ENCODE measurements around the gene F13A1. TPM values are rescaled to one million over a fixed set of nuclear protein-coding genes. Genes with fewer than 3 reads are reported as not detected.

The F13A1 gene
- total RNA-seq, 3 donors from 2014 or later (not counting 1 experiment from before 2014, with no cell fraction given): 6.6 to 32.5 (median 16.1) TPM

DNA sequence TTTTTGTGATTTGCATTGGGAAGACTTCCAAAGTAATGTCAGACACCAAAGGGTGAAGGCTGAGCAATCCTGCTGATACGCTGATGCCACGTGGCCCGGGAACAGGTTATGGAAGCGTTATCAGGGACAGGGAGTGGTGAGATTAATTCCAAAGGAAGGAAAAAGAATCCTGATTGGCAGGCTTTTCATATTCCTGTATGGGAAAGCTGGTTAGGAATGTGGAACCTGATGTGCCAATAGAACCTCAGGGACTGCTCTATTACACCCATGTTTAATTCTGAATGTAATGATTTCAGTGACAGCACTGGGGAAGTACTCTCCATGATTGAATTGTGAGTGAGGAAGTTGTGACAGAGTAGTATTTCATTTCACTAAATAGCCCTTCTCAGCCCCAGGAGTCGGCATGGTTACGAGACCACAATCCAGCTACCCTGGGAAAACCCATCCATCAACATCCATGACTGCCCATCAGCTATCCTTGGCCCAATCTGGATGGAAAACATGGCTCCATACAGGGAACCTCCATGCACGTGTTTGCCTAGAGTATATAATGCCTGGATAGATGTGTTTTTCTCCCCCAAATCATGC, 49.4 kb downstream of the F13A1 start:
- Mint-ChIP-seq H3K4me1 (no peaks in the 10 kb centered on the region), H3K36me3 (no peaks in the 10 kb centered on the region), H3K9me3 (no peaks in the 10 kb centered on the region), H3K27me3 (ENCODE audit: low read depth in 2 of 2) (peaks cover 15 to 50% of the 10 kb centered on the region in 2 donors), H3K4me3 (no peak overlapping the region), H3K27ac (no peak overlapping the region)
- 71% methylated on average over 7 of the region's 7 CpGs for whole genome bisulfite sequencing (ENCODE audit: insufficient coverage)
- ATAC-seq: no peak
- Histone ChIP-seq H3K9me3 (ENCODE audit: control insufficient read depth, insufficient read depth, low read length) (no peaks in the 10 kb centered on the region), H3K4me1 (ENCODE audit: control insufficient read depth, insufficient read depth, low read length) (no peaks in the 10 kb centered on the region), H3K27me3 (ENCODE audit: control insufficient read depth, insufficient read depth, low read length) (no peaks in the 10 kb centered on the region), H3K36me3 (ENCODE audit: control insufficient read depth, insufficient read depth, low read length) (no peaks in the 10 kb centered on the region), H3K27ac (ENCODE audit: low read length) (no peak overlapping the region), H3K4me3 (ENCODE audit: low read length) (no peak overlapping the region)
- intact Hi-C loops (cut with micrococcal nuclease): no loop called here
- no peak for DNase-seq
- TF ChIP-seq, protein P1, sequence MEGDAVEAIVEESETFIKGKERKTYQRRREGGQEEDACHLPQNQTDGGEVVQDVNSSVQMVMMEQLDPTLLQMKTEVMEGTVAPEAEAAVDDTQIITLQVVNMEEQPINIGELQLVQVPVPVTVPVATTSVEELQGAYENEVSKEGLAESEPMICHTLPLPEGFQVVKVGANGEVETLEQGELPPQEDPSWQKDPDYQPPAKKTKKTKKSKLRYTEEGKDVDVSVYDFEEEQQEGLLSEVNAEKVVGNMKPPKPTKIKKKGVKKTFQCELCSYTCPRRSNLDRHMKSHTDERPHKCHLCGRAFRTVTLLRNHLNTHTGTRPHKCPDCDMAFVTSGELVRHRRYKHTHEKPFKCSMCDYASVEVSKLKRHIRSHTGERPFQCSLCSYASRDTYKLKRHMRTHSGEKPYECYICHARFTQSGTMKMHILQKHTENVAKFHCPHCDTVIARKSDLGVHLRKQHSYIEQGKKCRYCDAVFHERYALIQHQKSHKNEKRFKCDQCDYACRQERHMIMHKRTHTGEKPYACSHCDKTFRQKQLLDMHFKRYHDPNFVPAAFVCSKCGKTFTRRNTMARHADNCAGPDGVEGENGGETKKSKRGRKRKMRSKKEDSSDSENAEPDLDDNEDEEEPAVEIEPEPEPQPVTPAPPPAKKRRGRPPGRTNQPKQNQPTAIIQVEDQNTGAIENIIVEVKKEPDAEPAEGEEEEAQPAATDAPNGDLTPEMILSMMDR (IDR thresholded peaks at IDR 0.05): no peak

- H3K9me3 ChIP-seq (ENCODE audit: control insufficient read depth, insufficient read depth, low read length): no peaks in the 10 kb centered on the region
- ATAC-seq (no peak), DNase-seq (no peak)
- peaks cover 2% of the 10 kb centered on the region for H3K27me3 ChIP-seq (ENCODE audit: control insufficient read depth, insufficient read depth, low read length)
- no peaks in the 10 kb centered on the region for H3K36me3 ChIP-seq (ENCODE audit: control insufficient read depth, insufficient read depth, low read length)
- Mint-ChIP-seq H3K27me3 (ENCODE audit: low read depth in 2 of 2) (peaks cover 13 to 26% of the 10 kb centered on the region in 2 donors), H3K4me3 (no peak overlapping the region), H3K9me3 (no peaks in the 10 kb centered on the region), H3K27ac (no peak overlapping the region), H3K4me1 (no peaks in the 10 kb centered on the region), H3K36me3 (no peaks in the 10 kb centered on the region)
- no peaks in the 10 kb centered on the region for H3K4me1 ChIP-seq (ENCODE audit: control insufficient read depth, insufficient read depth, low read length)
- no peak overlapping the region for H3K4me3 ChIP-seq (ENCODE audit: low read length)
- H3K27ac ChIP-seq (ENCODE audit: low read length): no peak overlapping the region
- intact Hi-C loops (cut with micrococcal nuclease): no loop called here
- WGBS (ENCODE audit: insufficient coverage): 32% methylated on average over 2 of the region's 6 CpGs
- TF ChIP-seq, protein P1 (IDR thresholded peaks at IDR 0.05): no peak
Measured at GRCh38 chr6:6260196-6260722, 60.2 kb downstream of the F13A1 start.

DNA sequence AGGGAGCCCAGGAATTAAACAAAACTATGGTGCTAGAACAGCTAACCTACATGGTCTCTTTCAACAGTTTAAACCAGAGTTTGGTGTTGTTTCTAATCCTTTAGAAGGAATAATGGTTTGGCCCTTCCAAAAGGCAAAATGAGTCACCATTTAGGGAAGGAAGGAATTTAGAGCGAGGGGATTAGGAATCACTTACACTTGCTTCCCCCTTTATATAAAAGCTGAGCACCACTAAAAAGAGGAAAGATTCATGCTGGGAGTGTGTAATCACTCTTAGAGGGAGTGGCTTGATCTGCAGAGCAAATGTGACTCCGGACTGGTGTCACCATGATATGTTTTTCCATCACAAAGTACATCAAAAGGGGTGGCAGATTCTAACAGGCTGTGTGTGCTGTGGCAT, 63.6 kb downstream of the F13A1 start:
- TF ChIP-seq, protein P1 (IDR thresholded peaks at IDR 0.05): no peak
- Histone ChIP-seq H3K4me3 (ENCODE audit: low read length) (no peak overlapping the region), H3K36me3 (ENCODE audit: control insufficient read depth, insufficient read depth, low read length) (no peaks in the 10 kb centered on the region), H3K27me3 (ENCODE audit: control insufficient read depth, insufficient read depth, low read length) (no peaks in the 10 kb centered on the region), H3K9me3 (ENCODE audit: control insufficient read depth, insufficient read depth, low read length) (no peaks in the 10 kb centered on the region), H3K27ac (ENCODE audit: low read length) (no peak overlapping the region), H3K4me1 (ENCODE audit: control insufficient read depth, insufficient read depth, low read length) (no peaks in the 10 kb centered on the region)
- intact Hi-C loops (cut with micrococcal nuclease): no loop called here
- Mint-ChIP-seq H3K9me3 (no peaks in the 10 kb centered on the region), H3K27ac (no peak overlapping the region), H3K36me3 (no peaks in the 10 kb centered on the region), H3K4me3 (no peak overlapping the region), H3K27me3 (ENCODE audit: low read depth in 2 of 2) (peaks cover 11 to 20% of the 10 kb centered on the region in 2 donors), H3K4me1 (no peaks in the 10 kb centered on the region)
- DNase-seq (no peak), ATAC-seq (no peak)
- WGBS (ENCODE audit: insufficient coverage): 56% methylated on average over 1 of the region's 2 CpGs

DNA sequence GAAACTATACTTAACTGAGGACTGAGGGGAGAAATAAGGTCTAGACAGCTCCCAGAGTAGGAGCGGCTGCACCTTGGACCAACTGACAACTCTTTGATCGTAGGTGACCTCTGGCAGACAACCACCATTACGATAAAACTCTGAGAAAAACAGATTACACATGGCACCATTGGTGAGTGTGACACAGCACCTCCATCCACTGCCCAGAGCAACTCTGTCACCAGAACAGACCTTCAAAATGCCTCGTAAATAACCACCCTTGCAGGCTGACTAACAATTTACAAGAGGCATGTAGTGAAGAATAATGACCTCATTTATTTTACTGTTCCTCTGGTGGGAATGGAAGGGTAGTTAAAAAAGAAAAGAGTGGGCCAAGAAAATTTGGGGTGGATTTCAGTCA, 64.2 kb downstream of the F13A1 start:
- WGBS (ENCODE audit: insufficient coverage): 88% methylated on average over 4 of the region's 4 CpGs
- H3K4me1 Mint-ChIP-seq: no peaks in the 10 kb centered on the region

More for the DNA sequence above, 64.2 kb downstream of the F13A1 start:
- Mint-ChIP-seq H3K27me3 (ENCODE audit: low read depth in 2 of 2) (peaks cover 13 to 26% of the 10 kb centered on the region in 2 donors), H3K27ac (no peak overlapping the region), H3K36me3 (no peaks in the 10 kb centered on the region), H3K4me3 (no peak overlapping the region), H3K9me3 (no peaks in the 10 kb centered on the region)
- Histone ChIP-seq H3K27ac (ENCODE audit: low read length) (no peak overlapping the region), H3K4me1 (ENCODE audit: control insufficient read depth, insufficient read depth, low read length) (no peaks in the 10 kb centered on the region), H3K4me3 (ENCODE audit: low read length) (no peak overlapping the region), H3K27me3 (ENCODE audit: control insufficient read depth, insufficient read depth, low read length) (no peaks in the 10 kb centered on the region), H3K36me3 (ENCODE audit: control insufficient read depth, insufficient read depth, low read length) (no peaks in the 10 kb centered on the region), H3K9me3 (ENCODE audit: control insufficient read depth, insufficient read depth, low read length) (no peaks in the 10 kb centered on the region)
- ATAC-seq (no peak), DNase-seq (no peak)
- TF ChIP-seq, protein P1 (IDR thresholded peaks at IDR 0.05): no peak
- intact Hi-C loops (cut with micrococcal nuclease): no loop called here
